ENCODE results near the gene ZBTB18. TPM values are rescaled to one million over a fixed set of nuclear protein-coding genes. Genes with fewer than 3 reads are reported as not detected.

The ZBTB18 gene
- total RNA-seq, 1 donor from 2014 or later, result 13.4 TPM

- intact Hi-C loops (cut with DNase I), result no loop called here
- ATAC-seq (no peak), DNase-seq (ENCODE audit: low spot score) (no peak)
Measured at GRCh38 chr1:244080343-244080929, 29.4 kb downstream of the ZBTB18 start.

- intact Hi-C loops (cut with DNase I), result no loop called here
- DNase-seq (ENCODE audit: low spot score), result no peak
- ATAC-seq, result no peak
Measured at GRCh38 chr1:244082969-244083368, 31.9 kb downstream of the ZBTB18 start.

GRCh38 chr1:244083383-244083943 lies 32.4 kb downstream of the ZBTB18 start:
- DNase-seq (ENCODE audit: low spot score), result no peak
- ATAC-seq, result no peak
- intact Hi-C loops (cut with DNase I), result no loop called here

GRCh38 chr1:244084763-244085162 lies 33.7 kb downstream of the ZBTB18 start:
- no peak for ATAC-seq
- no peak for DNase-seq (ENCODE audit: low spot score)
- intact Hi-C loops (cut with DNase I), result no loop called here

DNA sequence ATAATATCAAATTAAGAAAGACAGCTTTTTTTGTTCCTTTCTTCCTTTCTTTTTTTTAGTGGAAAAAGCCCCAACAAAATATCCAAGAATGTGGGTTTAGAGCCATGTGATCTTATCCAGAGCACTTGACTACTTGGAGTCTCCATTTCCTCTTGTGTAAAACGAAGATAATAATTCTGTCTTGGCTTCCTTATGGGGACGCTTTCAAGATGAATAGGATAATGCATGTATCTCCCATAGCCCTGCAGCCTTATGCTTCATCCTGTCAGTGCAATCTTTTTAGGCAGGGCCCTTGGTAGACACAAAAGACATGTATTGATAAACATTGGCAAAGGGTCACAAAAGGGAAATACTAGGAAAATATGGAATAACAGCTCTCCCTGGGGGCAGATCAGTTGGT lies 34.8 kb downstream of the ZBTB18 start:
- DNase-seq (ENCODE audit: low spot score) (no peak), ATAC-seq (no peak)
- intact Hi-C loops (cut with DNase I), result no loop called here

DNA sequence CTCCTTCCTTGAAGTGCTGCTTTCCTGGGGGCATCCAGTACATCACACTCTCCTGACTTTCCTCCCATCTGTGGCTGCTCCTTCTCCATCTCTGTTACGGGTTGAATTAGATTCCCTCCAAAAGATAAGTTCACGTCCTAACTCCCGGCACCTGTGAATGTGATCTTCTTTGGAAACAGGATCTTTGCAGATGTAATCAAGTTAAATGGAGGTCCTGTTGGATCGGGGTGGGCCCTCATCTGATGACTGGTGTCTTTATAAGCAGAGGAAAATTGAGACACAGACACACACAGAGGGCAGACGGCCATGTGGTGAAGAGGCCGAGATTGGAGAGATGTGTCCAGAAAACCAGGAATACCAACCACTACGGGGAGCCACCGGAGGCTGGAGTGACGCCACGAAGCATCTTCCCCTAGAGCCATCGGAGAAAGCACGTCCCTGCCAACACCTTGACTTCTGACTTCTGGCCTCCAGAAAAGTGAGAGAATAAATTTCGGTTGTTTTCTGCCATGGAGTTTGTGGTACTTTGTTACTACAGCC lies 36.0 kb downstream of the ZBTB18 start:
- ATAC-seq, result no peak
- intact Hi-C loops (cut with DNase I), result no loop called here

GRCh38 chr1:244087611-244088010 lies 36.5 kb downstream of the ZBTB18 start:
- intact Hi-C loops (cut with DNase I), result no loop called here
- DNase-seq (ENCODE audit: low spot score) (no peak), ATAC-seq (no peak)

More for the DNA sequence above, 36.0 kb downstream of the ZBTB18 start:
- DNase-seq (ENCODE audit: low spot score), result no peak

- DNase-seq (ENCODE audit: low spot score) (no peak), ATAC-seq (no peak)
- intact Hi-C loops (cut with DNase I), result no loop called here
Measured at GRCh38 chr1:244088161-244088560, 37.1 kb downstream of the ZBTB18 start.

DNA sequence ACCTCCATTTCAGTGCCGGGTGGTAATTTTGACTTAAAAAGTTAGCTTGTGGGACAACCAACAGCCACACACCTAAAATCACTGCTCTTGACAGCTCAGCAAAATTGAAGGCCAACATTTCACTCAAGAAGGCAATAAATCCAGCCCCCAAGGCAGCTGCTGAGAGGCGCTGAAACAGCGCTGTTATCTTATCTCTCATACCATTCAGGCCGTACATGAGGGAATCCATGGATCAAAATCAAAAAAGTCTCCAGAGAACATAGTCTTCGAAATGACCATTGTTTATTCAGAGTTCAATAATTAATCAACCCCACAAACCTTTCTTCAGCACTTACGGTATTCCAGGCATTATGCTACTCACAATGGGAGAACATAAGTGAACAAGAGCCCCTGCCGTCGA lies 38.5 kb downstream of the ZBTB18 start:
- ATAC-seq, result no peak
- DNase-seq (ENCODE audit: low spot score), result no peak
- intact Hi-C loops (cut with DNase I), result no loop called here

DNA sequence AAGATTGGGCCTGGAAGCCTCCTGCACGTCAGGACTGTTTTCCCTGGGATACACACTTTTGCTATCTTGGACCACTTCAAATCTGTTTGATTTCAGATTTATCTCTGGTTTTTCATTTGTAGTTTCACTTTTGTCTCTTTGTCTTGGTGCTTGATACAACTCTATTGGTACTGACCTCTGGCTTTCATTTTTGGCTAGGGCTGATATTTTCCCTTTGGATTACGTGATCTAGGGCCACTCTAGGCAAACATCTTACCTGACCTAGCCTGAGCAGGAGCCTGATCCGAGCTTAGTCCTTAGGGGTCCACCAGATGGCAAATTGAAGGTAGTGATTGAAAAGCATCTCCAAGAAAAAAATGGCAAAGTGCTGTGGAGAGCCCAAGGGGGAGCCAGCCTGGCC lies 39.6 kb downstream of the ZBTB18 start:
- ATAC-seq (no peak), DNase-seq (ENCODE audit: low spot score) (no peak)
- intact Hi-C loops (cut with DNase I), result no loop called here

- DNase-seq (ENCODE audit: low spot score) (no peak), ATAC-seq (no peak)
- intact Hi-C loops (cut with DNase I), result no loop called here
Measured at GRCh38 chr1:244092293-244092963, 41.3 kb downstream of the ZBTB18 start.

GRCh38 chr1:244092964-244093638 lies 42.0 kb downstream of the ZBTB18 start:
- DNase-seq (ENCODE audit: low spot score) (no peak), ATAC-seq (no peak)
- intact Hi-C loops (cut with DNase I), result no loop called here

- DNase-seq (ENCODE audit: low spot score), result no peak
- no peak for ATAC-seq
- intact Hi-C loops (cut with DNase I), result no loop called here
Measured at GRCh38 chr1:244094880-244095528, 43.9 kb downstream of the ZBTB18 start.

DNA sequence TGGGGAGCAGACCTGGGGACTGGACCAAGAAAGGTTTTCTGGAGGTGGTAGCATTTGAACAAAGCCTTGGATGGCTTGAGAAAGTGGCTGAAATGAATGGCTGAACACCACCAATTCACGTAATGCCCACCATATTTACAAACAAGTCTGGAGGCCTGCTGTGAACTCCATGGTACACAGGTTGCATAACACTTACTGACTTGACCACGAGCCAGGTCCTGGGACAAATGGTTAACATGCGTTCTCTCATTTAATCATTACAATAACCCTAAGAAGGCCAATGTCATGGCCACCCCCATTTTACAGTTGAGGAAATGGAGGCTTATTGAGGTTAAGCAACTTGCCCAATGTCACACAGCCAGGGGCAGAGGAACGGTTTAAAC lies 44.4 kb downstream of the ZBTB18 start:
- no peak for ATAC-seq
- intact Hi-C loops (cut with DNase I), result no loop called here
- DNase-seq (ENCODE audit: low spot score), result no peak

- intact Hi-C loops (cut with DNase I), result no loop called here
- DNase-seq (ENCODE audit: low spot score), result no peak
- no peak for ATAC-seq
Measured at GRCh38 chr1:244096066-244096610, 45.1 kb downstream of the ZBTB18 start.

- intact Hi-C loops (cut with DNase I), result no loop called here
- ATAC-seq, result no peak
- DNase-seq (ENCODE audit: low spot score), result no peak
Measured at GRCh38 chr1:244096691-244097090, 45.6 kb downstream of the ZBTB18 start.

DNA sequence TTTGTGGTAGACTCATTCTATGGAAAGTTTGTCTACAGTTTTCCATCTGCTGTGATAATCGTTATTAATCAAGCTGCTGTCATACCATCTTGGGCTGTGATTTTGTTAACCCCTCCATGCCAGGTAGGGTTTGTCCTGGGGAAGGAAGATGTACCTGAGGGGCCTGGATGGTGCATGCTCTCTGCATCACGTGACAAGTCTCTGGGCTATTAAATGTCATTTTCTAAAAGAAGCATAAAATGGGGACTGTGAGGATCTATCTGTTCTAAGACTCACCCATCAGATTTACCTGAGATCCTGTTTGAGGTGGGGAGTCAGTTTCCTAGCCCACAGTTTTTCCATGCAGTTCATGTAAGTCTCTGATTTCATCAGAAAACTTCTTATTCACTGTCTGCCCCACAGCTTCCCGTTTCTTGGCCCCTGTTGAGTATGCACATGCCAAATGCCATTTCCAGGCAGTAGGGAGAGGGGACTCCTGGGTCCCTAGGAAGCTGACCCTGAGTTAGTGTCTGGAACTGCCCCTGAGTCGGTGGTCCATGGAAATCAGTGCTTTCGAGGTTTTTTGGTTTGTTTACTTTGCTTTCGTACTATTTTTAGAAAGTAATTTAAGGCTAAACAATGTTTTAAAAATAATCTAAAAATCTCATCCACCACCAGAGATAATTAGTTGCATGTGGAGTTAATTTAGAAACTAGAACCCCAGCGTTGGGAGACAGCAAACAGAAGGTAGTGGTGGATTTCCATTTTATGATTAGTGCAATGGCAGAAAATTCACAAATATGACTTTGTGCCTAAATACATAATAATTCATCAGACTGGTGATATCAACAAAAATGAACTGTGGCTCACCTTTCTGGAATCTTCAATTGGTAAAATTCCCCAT lies 46.7 kb downstream of the ZBTB18 start:
- DNase-seq (ENCODE audit: low spot score), result no peak
- intact Hi-C loops (cut with DNase I), result no loop called here
- ATAC-seq, result no peak

DNA sequence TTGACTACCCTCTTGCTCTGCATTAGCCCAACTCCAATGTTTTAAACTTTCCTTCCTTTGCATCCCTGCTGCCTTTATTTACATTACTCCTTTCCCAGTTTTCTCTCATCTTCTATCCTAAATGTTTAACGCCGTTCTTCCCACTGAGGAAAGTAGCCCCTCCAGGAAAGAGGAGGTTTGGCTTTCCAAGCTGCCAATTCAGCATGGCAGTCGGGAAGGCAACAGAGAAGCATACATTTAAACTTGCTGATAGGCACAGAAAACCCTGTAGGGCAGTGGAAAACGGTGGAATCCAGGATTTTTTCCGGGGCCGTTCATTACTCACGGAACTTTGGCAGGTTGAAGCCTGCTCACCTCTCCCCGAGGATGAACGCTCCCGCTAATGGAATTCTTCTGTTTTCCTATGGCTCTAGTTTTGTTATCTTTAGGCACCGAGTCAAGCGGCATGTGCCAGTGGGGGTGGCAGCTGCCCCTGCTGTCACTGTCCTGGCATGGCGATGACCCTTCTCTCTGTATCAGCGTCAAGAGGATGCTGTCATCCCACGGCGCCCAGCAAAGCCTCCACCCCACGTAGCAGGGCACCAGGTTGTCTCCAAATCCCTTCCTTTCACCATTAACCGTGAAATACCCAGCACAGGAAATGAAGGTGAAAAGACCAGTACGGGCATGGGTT lies 48.3 kb downstream of the ZBTB18 start:
- DNase-seq (ENCODE audit: low spot score) (no peak), ATAC-seq (no peak)
- intact Hi-C loops (cut with DNase I), result no loop called here

Data from sciatic nerve (tissue), 2 donors.